Fibroblast of mammary gland (primary cell): Measurements from ENCODE around the gene EHD1.

Experiments
- DNase-seq: peaks from one replicate; pipeline ENCODE4 v3.0.0-alpha.2; 2010; ENCODE audit warnings: low read depth
- H3K4me3 ChIP-seq: 2 replicates; pipeline ENCODE4 v1.5.1; 2011; ENCODE audit warnings: low read depth, mild to moderate bottlenecking, low read length, moderate library complexity; ENCODE audit not compliant: control insufficient read depth
- TF ChIP-seq, protein P1 (sequence below): conservative IDR thresholded peaks from 2 replicates; pipeline ENCODE4 v1.5.1; 2011; ENCODE audit warnings: low read depth, low read length, inconsistent platforms; ENCODE audit not compliant: control insufficient read depth, insufficient read depth

The EHD1 gene

DNA sequence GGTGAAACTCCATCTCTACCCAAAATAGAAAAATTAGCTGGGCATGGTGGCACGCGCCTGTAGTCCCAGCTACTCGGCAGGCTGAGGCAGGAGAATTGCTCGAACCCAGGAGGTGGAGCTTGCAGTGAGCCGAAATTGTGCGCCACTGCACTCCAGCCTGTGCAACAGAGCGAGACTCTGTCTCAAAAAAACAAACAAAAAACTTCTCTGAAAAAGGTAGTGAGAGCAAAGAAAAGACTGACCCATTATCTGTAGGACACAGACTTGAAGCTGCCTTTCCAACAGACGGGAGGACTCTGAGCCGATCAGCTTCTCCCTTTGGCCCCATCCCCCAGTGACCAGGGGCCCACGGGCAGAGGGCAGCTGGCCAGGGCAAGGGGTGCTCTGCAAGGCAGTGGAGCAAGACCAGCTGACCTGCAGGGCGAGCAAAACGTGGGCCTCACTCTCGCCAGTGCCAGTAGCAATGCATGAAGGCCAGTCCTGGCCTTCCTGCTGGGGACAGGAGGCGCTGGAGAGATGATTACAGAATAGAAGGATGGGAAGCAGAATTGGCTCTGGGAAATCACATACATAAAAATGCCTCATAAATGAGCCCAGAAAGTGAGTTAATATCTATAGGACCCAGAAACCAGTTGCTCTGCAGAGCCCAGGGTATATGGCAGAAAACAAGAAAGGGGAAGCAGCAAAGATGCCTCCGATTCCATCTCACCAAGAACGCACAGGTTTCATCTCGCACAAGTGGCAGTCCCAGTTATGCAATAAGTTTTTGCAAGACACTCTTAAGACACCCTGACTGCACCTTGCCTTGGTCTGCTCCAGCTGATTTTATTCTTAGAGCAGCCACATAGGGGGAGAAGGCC lies 2.8 kb downstream of the EHD1 start:
- DNase-seq = no peak
- TF ChIP-seq, protein P1, sequence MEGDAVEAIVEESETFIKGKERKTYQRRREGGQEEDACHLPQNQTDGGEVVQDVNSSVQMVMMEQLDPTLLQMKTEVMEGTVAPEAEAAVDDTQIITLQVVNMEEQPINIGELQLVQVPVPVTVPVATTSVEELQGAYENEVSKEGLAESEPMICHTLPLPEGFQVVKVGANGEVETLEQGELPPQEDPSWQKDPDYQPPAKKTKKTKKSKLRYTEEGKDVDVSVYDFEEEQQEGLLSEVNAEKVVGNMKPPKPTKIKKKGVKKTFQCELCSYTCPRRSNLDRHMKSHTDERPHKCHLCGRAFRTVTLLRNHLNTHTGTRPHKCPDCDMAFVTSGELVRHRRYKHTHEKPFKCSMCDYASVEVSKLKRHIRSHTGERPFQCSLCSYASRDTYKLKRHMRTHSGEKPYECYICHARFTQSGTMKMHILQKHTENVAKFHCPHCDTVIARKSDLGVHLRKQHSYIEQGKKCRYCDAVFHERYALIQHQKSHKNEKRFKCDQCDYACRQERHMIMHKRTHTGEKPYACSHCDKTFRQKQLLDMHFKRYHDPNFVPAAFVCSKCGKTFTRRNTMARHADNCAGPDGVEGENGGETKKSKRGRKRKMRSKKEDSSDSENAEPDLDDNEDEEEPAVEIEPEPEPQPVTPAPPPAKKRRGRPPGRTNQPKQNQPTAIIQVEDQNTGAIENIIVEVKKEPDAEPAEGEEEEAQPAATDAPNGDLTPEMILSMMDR = peak; percentile 7
- H3K4me3 ChIP-seq = peak overlapping the region; percentile 95

DNA sequence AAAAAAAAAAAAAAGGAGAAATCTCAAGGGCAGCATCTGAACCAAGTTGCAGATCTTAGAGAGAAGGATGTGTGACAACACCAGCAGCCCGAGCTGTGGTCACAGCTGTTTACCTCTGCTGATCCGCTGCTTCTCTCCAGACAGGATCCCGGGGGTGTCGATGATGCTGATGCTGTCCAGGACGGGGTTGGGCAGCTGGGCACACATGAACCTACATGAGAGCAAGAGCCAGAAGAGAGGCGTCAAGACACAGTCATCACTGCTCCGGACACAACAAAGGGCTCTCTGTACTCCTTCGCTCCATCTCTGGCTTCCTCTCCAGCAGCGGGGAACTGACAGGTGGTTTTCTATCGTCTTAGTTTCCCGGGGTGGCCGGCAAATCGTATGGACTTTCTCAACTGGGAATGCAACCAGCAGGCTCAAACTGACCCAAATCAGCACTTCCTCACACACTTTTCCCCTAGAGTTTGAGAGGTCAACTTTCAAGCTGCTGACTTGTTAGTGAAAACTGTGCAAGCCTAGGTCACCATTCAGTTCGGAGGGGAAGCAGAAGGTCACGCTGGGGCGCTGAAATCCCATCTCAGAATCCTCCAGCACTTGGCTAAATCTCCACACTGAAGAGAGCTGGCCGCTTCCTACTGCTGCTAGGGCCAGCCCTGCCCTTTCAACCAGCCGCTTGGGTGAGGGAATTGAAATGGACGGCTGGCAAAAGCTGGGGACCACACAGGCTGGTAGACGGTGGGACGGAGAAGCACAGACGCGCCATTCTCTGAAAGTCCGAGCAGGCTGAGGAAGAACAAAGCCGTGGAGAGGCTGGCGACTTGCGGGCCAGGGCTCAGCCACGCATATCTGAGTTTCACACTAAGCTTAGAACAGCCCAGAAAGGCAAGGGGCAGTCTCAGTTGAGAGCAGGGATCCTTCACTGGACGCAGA lies 3.8 kb downstream of the EHD1 start:
- DNase-seq = no peak
- TF ChIP-seq, protein P1 = no peak
- no peak overlapping the region for H3K4me3 ChIP-seq

DNA sequence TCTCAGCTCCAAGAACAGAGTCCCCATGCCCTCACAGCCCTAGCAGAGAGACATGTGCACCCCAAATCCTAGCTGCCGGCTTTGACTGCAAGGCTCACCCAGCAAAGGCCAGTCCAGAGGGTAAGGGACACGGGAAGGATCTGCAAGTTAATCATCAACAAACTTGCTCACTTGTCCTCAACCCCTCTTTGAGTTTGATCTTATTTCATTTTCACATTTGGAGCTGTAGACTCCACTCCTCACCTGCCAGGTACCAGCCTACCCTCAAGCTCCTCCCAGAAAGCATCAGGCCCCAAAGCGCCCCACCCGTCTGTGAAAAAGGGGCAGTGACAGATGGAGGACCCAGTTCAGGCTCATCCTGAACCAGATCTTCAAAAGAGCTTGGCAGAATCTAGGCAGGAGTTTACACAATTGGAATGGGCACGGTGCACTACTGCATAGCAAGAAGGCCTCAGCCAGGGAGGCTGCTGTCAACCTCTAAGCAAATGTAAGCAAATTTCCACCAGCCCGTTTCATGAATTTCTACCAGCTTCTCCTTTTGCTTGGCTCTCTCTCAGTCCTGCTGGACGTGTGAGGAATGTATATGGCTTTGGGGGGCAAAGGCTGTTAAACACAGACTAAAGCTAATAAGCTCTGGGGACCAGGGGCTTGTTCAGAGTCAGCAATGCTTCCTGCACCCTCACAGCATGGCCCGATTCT lies 5.5 kb downstream of the EHD1 start:
- TF ChIP-seq, protein P1 = no peak
- DNase-seq = no peak
- H3K4me3 ChIP-seq = no peak overlapping the region

- DNase-seq = no peak
- TF ChIP-seq, protein P1 = no peak
- H3K4me3 ChIP-seq = no peak overlapping the region
Observed at GRCh38 chr11:64871492-64871891, 6.9 kb downstream of the EHD1 start.

DNA sequence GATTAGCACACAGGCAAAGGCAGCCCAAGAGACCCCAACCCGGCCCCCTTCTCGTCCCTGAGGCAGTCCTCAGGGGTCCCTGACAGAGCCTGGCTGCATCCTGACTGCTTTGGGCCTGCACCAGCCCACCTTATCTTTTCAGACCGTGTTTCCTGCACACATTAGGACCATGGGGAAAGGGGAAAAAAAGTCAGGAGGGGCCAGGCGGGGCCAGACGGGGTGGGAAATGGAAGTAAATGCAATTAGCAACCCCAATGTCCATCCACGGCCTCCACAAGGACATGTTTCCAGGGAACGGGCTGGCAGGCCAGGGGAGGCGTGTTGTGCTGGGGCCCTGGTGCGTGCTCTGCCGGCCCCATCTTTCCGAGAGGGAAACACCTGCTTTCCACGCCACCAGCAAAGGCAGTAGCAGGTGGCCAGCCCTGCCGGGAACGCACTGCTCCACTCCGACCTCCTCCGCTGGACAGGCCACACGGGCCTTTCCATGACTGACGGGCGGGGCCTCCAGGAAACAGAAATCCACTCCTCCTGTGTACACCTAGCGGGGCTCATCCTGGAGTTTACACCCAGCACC lies 7.4 kb downstream of the EHD1 start:
- H3K4me3 ChIP-seq = no peak overlapping the region
- TF ChIP-seq, protein P1 = no peak
- no peak for DNase-seq
